Stimulated activated CD4-positive, alpha-beta T cell treated with anti-CD3 and anti-CD28 coated beads, TNF-alpha, amount 100 ng/mL, for 48 hours (primary cell): ENCODE results near the gene SAMD4B.
"Not testable (repeated sequence)": the region's sequence is repeated elsewhere in the genome, so short reads cannot be mapped to it uniquely, and the experiment has no call there.

Experiments used
- DNase-seq, 3 donors: peaks; one replicate each; pipeline ENCODE4 v3.0.0-alpha.2; 2020; ENCODE audit warnings: low read depth in 3 of 3

SAMD4B gene, protein sequence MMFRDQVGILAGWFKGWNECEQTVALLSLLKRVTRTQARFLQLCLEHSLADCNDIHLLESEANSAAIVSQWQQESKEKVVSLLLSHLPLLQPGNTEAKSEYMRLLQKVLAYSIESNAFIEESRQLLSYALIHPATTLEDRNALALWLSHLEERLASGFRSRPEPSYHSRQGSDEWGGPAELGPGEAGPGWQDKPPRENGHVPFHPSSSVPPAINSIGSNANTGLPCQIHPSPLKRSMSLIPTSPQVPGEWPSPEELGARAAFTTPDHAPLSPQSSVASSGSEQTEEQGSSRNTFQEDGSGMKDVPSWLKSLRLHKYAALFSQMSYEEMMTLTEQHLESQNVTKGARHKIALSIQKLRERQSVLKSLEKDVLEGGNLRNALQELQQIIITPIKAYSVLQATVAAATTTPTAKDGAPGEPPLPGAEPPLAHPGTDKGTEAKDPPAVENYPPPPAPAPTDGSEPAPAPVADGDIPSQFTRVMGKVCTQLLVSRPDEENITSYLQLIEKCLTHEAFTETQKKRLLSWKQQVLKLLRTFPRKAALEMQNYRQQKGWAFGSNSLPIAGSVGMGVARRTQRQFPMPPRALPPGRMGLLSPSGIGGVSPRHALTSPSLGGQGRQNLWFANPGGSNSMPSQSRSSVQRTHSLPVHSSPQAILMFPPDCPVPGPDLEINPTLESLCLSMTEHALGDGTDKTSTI

DNA sequence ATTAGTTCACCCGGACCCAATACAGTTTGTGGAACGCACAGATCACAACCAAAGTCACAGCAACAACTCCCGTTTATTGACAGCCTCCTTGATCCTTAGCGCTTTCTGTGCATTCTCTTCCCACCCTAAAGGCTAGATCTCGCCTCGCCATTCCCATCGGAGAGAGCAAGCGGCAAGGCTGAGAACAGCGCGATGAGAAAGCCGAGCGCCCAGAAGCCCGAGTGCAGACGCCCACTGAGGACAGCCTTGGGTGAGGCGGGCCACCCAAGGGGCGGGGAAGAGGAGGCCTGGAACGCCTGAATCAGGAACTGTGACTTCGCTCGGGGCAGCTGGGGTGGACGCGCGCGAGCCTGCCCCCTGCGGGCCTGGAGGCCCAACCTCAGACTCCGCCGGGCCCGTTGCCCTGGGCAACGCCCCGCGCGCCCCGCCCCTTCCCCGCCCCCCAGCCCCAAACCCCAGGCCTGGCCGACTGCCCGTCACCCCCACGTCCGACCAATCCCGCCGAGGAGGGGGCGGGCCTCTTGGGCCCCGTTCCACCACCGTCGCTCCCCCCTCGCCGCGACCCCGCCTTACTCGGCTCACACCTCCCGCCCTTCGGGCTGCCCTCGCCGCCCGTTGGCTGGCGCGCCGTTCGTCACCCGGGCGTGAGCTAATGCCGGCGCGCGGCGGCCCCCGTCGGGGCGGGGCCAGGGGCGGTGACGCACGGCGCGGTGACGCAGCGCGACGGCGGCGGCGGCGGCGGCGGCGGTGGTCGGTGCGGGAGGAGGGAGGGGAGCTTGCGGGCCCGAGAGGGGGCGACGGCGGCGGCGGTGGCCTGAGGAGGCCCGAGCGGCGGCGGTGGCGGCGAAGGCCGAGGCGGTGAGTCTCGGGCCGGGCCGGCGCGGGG is at the start of gene SAMD4B:
Gene SAMD4B (plus strand): TSS at position 703 of the 886 bp plus-strand sequence. CDS start 14,473 bp downstream, outside the sequence.
- DNase-seq, result peak; percentile 97 to 99 (median 98)

DNA sequence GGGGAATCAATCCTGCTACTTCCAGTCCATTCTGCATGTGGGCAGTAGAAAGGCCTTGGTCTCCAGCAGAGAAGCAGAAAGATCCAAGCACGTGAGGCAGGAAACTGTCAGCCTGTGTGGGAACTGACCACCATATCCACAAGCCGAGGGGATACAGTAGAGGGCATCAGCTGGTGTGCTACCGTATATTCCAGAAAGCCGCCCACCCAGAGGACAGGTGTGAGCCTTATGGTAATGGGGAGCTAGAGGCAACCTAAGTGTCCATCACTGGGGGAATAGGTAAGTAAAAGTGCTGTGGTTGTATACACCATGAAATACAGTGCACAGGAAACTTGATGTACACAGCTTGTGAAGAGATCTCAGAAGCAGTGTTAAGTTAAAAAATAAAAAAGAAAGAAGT is 48.8 kb upstream of the SAMD4B start:
- DNase-seq, result no peak

DNA sequence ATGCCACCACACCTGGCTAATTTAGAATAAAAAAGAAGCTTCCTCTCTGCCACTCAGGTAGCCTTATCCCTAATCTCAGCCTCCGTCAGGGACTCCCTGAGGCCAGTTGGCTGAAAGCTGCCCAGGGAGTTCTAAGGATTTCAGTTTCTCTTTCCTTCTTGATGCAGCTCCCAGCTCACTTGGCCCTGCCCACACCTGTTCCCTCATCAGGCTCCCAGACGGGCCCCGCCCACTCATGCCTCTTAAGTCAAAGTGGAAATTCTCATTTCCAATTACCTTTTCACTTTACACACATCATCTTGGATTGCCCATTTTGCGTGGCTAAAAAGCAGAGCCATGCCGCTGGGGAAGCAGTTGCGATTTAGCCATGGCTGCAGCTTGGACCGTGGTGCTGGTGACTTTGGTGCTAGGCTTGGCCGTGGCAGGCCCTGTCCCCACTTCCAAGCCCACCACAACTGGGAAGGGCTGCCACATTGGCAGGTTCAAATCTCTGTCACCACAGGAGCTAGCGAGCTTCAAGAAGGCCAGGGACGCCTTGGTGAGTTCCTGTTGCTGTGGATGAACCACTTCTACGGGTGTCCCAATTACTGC is 46.1 kb upstream of the SAMD4B start, which contains the start of gene IFNL1:
Gene IFNL1 (plus strand): TSS at position 353 of the 591 bp plus-strand sequence. CDS start 15 bp downstream, at position 368.
- no peak for DNase-seq

DNA sequence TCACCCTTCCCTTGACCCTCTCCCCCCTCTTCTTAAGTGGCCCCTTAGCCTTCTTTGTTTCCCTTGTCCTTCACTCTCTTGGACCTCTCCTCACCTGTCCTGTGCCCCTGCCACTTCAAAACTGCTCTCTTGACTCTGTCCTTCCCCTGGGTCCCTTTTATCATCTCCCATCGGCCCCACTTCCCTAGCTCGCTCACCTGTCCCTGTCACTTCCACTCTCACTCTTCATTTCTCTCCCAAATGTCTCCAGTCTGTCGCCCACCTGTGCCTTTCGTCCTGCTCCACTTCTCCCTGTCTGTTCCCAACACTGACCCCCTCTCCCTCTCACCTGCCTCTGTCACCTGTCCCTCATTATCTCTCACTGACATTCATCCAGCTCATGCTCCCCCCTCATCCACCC is 45.3 kb upstream of the SAMD4B start:
- no peak for DNase-seq

DNA sequence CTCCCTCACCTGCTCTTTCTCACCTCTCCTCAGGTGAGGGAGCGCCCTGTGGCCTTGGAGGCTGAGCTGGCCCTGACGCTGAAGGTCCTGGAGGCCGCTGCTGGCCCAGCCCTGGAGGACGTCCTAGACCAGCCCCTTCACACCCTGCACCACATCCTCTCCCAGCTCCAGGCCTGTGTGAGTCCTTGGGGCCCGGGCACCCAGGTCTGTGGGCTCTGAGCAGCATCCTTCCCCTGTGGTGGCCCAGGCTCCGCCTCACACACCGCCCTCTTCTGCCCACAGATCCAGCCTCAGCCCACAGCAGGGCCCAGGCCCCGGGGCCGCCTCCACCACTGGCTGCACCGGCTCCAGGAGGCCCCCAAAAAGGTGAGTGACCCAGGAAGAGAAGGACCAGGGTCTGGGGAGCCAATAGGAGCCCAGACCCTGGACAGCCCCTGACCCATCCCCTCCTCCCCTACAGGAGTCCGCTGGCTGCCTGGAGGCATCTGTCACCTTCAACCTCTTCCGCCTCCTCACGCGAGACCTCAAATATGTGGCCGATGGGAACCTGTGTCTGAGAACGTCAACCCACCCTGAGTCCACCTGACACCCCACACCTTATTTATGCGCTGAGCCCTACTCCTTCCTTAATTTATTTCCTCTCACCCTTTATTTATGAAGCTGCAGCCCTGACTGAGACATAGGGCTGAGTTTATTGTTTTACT is 44.1 kb upstream of the SAMD4B start:
- no peak for DNase-seq

DNA sequence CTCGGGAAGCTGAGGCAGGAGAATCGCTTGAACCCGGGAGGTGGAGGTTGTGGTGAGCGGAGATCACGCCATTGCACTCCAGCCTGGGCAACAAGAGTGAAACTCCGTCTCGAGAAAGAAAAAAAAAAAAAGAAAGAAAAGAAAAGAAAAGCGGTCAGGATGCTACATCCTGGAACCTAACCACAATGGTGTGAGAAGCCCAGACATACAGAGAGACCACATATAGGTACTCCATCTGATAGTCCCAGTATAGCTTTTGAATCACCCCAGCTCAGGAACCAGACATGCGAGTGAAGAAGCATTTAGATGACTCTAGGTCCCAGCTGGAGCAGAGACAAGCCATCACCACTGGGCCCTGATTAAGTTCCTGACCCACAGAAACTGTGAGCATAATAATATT is 42.8 kb upstream of the SAMD4B start:
- DNase-seq, result no peak

DNA sequence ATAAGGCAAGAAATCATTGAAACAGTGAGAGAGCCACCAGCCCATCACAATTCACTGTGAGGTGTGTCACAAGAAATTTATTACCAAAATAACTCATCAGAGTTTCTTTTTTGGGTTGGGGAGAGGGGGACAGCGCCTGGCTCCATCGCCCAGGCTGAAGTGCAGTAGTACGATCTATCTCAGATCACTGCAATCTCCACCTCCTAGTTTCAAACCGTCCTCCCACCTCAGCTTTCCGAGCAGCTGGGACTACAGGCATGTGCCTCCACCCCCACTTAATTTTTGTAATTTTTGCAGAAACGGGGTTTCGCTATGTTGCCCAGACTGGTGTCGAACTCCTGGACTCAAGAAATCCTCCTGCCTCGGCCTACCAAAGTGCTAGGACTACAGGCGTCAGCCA is 42.4 kb upstream of the SAMD4B start:
- no peak for DNase-seq

DNA sequence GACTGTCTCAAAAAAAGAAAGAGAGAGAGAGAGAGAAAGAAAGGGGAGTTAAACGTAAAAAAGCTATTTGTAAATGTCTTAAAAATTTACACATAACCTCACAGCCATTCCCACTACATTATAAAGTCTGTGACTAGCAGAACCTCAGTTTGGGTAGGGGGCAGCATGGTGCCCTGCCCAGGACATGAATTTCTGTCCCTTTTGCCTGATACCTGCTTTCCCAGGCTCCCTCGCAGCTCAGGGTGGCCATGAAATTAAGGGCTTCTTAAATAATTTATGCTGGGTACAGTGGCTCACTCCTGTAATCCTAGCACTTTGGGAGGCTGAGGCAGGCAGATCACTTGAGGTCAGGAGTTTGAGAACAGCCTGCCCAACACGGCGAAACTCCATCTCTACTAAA is 41.2 kb upstream of the SAMD4B start:
- no peak for DNase-seq

DNA sequence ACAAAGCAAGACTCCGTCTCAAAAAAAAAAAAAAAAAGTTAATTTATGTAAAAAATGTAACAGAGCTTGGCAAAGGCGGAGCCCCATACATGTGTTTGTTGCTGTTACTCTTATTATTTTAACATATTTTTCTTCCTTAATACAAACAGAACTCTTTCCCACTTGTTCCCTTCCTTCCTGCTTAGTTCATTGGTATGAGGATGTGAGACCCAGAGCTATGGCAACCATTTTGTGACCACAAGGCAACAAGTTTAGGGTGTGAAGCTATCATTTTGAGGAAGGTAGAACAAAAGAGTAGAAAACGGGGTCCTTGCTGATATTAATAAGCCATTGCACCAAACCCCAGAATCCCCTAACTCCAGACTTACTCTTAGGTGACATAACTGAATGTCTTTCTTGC is 40.7 kb upstream of the SAMD4B start:
- no peak for DNase-seq

DNA sequence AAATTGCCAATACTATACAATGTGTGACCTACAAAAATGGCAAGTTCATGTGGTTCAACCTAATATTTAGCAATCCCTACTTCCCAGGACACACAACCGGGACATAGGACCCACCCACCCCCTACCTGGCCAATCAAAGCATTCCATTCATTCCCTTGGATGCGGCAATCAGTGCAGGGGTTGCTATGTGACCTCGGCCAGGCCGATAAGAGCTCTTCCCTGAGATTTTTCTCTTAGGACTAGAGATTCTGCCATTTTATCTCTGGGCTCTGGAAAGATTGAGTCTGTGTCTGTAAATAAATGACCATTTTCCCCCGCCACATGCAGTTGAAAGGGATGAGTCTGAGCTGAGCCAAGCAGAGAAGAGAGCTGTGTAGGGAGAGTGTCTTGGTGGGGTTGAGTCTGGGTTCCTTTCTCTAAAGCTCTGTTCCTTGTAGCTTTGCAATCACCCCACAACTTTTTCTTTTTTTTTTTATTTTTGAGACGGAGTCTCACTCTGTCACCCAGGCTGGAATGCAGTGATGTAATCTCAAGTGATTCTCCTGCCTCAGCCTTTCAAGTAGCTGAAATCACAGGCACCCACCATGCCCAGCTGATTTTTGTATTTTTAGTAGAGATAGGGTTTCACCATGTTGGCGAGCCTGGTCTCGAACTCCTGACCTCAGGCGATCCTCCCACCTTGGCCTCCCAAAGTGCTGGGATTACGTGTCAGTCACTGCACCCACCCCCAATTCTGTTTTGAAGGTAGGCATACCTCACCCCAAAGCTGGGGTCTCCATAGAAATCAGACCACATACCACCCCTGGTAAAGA is 38.6 kb upstream of the SAMD4B start:
- DNase-seq, result no peak

DNA sequence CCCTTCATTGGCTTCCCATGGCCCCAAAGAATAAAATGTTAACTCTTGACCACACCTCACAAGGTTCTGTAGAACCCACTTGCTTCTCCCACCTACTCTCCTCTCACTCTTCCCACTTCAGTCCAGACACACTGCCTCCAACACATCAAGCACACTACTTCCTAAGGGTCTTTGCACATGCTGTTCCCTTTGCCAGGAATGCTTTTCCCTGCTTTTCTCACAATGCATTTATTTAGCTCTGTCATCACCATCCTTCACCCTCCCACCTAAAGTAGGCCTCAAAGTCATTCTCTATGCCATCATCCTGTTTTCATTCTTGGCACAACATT is 38.1 kb upstream of the SAMD4B start:
- no peak for DNase-seq

DNA sequence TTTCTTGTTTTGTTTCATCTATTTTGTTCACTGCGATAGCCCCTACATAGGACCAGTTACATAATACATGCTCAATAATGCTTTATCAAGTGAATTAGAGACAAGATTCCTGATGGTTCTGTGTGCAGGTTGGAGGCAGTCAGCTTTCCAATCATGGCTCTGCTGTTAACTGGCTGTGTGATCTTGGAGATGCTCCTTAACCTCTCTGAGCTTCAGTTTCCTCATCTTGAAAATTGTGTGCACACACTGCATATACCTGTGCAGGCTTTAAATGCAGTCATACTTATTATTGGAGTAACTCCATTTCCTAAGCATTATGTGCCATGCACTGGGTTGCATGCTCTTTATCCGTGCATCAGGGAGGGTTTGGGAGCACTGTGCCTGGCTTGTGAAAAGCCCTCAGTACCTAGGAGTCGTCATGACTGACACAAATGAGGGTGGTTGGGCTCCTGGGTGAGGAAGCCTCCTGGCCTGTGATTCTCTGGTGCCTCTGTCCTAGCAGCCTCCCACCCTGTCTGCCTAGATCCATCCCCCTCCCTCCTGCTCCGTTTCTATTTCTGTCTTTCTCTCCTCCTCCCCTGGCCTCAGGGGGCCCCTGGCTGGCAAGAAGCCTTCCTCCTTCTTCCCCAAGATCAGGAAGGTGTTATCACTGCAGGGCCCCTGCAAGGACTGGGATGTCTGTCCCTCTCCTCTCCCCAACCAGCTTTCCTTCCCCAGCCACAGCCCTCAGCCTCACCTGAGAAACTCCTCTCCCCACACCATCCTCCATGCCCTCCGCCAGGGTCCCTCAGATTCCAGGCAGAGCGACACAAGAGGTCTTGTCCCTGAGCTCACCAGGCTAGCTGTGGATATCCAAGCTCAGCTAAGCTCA is 37.3 kb upstream of the SAMD4B start:
- DNase-seq, result no peak

DNA sequence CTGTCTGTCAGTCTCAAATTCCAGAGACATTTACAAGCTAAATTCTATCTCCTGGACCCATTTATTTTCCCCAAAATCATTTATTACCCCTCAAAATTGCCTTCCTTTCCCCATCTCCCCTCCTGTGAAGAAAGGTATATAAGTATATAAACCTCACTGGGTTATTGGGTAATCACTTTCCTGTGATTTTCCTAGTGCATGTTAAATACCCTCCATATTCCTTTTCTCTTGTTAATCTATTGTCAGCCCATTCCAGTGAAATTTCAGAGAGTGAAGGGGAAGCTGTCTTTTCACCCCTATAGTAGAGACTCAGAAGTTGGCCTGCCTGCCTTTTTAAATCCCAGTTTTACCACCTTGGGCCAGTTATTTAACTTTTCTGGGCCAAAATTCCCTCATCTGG is 36.1 kb upstream of the SAMD4B start:
- no peak for DNase-seq

DNA sequence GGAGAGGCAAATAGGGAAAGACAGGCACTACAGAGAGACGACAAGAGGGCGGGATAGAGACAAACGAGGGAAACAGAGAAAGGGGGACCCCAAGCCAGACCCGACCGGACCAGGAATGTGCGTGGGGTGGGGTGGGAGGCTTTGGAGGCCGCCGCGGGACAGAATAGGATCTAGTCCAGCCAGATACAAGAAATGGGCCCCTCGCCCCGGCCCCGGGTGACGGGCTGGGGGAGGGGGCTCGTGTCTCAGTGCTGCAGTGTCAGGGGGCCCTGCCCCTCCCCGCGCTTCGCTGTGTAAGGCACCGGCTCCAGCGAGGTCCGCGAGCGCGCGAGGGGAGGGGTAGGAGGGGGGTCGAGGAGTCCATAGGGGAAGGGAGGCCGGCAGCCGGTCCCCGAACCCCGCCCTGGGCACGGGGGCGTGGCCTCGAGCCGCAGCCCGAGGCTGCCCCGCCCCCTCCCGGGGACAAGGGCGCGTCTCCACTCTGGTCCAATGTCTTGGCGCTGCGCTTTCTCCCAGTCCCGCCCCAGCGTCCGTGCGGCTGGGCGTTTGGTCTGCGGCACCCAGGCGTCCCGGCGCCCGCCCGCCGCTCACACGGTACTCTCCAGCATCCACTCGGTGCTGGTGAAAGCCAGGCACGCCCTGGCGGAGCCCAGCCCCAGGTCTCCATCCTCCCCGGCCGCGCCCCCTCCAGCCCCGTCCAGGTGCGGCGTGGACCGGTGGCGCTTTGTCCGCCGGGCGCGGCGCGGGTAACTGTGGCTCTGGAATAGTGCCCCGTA is 35.0 kb upstream of the SAMD4B start:
- no peak for DNase-seq

DNA sequence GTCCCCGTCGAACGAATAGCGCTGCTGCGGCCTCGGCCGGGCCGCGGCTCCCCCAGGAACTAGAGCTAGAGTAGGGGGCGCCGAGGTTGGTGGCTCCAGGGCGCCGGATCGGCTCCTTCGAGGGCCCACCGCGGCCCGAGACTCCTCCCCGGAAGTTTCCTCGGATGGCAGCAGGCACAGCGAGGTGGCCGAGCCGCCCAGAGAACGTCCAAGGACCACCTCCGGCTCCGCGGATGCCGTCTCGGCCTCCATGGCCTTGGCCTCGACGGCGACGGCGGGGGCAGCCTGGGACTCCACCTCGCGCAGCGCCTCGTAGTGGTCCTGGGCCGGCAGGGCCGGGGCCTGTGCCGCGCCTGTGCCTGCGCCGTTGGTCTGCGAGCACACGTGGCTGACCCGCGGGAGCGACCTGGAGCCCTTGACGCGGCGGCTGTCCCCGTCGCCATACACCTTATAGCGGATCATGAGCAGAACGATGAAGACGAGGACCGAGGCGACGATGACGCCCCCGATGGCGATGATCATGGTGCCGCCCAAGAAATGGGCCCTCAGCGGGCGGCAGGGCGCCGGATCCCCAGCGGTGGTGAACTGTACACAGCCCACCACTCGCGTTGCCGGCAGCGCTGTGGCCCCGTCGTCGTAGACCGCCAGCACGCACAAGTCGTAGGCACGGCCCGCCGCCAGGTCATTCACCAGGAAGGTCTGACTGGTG is 34.2 kb upstream of the SAMD4B start:
- DNase-seq, result no peak

DNA sequence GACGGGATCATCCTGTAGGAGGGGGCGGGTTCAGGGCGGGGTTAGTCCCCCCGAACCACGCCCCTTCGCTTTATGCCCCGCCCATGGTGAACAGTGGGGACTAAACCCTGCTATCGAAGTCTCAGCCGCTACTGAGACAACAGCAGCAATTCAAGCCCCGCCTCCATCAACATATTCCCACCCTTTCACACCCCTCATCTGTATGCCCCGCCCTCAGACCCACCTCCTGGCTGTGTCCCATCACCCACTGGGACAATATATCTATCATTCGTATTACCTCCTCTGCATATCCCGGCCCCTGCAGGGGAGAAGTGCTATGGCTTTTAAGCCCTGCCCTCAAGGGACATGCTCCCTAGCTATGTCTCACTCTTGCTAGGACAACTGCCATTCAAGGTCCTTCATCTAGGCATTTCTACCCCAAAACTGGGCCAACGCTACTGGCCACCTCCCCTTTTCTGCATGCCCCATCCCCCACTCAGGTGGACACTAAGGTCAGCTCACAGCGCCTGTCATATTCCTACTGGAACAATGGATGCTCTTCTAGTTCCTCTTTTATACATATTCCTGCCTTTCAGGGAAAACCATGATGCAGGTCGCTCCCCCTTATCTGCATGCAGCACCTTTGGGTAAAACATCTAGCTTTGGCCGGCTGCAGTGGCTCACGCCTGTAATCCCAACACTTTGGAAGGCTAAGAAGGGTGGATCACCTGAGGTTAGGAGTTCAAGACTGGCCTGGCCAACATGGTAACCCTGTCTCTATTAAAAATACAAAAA is 33.5 kb upstream of the SAMD4B start:
- DNase-seq, result no peak

DNA sequence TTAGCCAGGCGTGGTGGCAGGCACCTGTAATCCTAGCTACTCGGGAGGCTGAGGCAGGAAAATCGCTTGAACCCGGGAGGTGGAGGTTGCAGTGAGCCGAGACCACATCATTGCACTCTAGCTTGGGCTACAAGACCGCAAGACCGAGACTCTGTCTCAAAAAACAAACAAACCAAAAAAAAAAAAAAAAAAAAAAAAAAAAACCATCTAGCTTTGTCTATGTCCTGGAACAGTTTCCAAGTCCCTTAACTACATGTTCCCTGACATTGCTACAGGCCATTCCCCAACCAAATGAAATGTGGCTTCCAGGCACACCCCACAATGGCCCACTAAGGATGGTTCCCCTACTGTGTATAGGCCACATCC is 32.9 kb upstream of the SAMD4B start:
- not testable (repeated sequence) for DNase-seq
